ENCODE measurements around the gene JTB.

The JTB gene

GRCh38 chr1:153954826-153955225, 22.6 kb downstream of the JTB start:
- DNase-seq (ENCODE audit: low read depth in 2 of 2) = no peak

GRCh38 chr1:153953859-153954365, 23.6 kb downstream of the JTB start:
- DNase-seq (ENCODE audit: low read depth in 2 of 2) = no peak

DNA sequence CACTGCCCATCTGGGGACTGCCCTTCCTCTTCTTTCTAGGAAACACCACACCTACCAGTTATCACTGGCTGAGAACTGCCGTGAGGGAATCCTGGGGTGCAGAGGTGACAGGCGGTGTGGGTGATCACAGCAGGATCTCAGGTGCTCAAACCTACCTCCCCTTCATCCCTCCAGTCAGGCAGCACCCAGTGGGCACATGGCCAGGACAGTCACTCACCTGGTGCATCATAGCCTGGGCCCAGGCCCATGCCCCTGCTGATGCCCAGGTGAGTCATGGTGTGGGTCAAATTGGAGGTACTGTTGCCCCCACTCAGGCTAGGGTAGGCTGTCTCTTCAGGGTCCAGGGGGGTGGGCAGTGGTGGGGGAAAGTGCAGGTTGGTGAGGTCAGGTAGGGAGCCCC, 25.7 kb downstream of the JTB start:
- DNase-seq (ENCODE audit: low read depth in 2 of 2) = no peak

- DNase-seq (ENCODE audit: low read depth in 2 of 2) = no peak
Observed at GRCh38 chr1:153951183-153951582, 26.3 kb downstream of the JTB start.

- no peak for DNase-seq (ENCODE audit: low read depth in 2 of 2)
Observed at GRCh38 chr1:153946622-153947241, 30.7 kb downstream of the JTB start, which contains the start of gene DENND4B. DENND4B (minus strand) TSS chr1:153946718; CDS start chr1:153944374, 2,344 bp downstream.

- DNase-seq (ENCODE audit: low read depth in 2 of 2) = no peak
Observed at GRCh38 chr1:153945795-153946621, 31.5 kb downstream of the JTB start.

DNA sequence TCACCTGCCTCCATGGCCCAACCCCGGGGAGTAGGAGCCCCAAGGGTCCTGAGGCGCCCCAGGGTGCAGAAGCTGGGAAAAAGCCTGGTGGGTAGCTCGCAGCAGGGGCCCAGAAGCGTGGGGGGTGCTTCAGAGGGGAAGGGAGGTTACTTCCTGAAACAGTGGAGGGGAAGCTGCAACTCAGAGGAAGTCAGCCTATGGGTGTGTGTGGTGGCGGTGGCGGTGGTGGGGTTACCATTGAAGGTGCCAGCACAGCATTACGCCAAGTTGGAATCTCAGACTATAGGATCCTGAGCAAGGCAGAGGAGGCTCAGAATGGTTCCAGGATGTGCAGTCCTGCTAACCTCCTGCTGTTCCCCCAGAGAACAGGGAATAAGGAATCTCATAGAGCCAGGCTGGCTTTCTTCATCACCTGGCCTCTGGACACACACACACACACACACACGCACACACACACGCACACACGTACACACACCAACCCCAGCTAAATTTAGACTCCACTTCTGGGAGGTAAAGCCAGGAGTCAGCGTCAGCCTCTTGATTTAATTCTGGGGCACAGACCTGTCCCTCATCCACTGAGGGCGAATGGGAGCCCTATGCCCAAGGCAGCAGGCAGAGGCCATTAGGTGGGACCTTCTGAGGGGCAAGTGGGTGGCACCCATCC, 32.2 kb downstream of the JTB start:
- DNase-seq (ENCODE audit: low read depth in 2 of 2) = no peak

GRCh38 chr1:153944827-153945117, 32.7 kb downstream of the JTB start:
- no peak for DNase-seq (ENCODE audit: low read depth in 2 of 2)

- no peak for DNase-seq (ENCODE audit: low read depth in 2 of 2)
Observed at GRCh38 chr1:153944005-153944826, 33.3 kb downstream of the JTB start.

DNA sequence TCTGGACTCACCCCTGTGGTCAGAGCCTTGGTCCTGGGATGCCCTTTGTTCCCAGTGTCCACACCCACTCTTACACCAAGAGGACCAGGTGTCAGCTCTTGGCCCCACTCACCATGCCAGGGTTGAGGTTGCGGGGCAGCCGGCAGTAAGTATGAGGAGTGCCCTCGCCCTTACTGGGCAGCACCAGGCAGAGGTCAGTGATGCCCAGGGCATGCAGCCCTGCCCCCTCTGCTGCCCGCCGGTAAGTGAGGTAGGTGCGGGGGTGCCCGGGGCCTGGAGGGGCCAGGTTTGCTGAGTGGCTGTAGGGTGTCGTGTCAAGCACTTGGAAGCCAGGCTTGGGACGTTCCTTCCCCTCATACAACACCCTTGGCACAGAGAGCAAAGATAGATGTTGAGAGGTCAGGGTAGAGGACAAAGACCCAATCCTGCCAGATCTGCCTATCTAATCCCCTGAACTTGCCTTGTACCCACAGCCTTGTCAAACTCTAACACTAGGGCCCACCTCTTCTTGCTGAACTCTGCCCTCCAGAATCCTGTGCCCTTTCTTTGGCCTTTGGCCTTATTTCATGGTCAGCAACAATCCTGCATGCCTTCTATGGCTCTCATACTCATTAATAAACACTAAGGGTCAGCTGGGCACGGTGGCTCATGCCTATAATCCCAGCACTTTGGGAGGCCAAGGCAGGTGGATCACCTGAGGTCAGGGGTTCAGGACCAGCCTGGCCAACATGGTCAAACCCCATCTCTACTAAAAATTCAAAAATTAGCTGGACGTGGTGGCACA, 34.5 kb downstream of the JTB start:
- no peak for DNase-seq (ENCODE audit: low read depth in 2 of 2)

DNA sequence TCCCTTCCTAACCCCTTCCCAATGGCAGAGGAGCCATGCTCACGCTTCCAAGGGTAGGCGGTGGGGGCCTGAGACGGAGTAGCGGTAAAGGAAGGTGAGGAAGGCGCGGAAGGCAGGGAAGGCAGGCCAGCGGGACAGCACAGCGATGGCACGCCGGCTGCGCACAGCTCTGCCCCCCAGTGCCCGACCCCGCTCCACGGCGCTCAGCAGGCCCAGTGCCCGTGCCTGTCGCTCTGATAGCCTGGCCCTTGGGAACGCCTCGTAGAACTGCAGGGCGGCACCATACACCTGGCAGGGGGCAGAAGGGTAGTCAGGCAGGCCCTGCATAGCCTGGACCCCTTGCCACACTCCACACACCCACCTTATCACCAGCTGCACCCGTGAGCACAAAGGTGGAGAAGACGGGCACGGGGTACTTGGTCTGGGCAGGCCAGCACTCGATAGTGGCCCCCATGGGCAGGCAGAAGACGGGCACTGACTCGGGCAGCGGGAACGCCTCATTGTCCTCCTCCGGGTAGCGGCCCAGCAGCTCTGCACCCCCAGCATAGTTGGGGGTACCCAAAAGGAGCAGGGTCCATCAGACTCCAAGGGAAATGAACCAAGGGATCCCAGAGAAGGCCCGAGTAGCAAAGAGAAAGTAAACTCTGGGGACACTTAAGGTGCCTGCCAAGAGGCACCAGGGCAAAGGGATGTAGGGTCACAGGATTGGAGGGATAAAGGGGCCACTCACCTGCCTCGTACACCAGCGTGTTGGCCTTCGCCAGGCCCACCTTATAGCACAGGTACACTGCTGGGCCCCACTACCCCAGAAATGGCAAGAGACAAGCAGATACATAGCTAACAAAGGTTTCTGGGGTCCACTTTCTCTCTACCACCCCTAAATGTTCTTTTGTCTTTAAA, 35.4 kb downstream of the JTB start:
- DNase-seq (ENCODE audit: low read depth in 2 of 2) = no peak

- no peak for DNase-seq (ENCODE audit: low read depth in 2 of 2)
Observed at GRCh38 chr1:153940756-153941155, 36.7 kb downstream of the JTB start.

- no peak for DNase-seq (ENCODE audit: low read depth in 2 of 2)
Observed at GRCh38 chr1:153939476-153939875, 38.0 kb downstream of the JTB start.

DNA sequence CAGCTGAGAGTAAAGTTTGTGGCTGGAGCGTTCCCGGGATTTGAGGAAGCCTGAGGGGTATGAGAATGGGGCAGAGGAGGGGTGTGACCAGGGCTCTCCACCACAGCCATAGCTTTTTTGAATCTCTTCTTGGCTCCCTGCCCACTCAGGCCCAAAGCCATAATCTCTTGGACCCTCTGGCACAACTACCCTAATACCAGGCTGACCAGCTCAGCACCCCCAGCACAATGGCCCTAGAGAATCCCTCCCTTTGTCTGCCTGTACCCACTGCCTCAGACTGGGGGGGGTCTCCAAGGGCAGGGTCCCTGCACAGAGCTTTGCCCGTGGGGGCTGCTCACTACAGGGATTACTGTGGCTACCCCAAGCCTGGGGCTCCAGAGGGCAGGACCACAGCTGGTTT, 38.5 kb downstream of the JTB start:
- no peak for DNase-seq (ENCODE audit: low read depth in 2 of 2)

DNA sequence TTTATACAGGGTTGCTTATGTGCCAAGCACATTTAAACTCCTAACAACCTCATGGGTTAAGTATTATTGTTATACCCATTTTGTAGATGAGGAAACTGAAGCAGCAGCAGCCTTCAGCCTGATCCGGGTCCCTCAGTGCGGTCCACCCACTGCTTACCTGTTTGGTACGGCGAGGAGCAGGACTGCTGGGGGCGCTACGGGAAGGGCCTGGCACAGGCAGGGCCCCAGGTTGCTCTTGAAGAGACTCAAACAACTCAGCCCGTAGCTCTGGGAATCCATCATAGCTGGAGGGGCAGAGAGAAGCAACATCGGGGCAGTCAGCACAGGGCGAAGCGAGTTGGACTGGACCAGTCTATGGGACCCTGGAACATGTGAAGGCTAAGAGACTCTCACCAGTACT, 40.1 kb downstream of the JTB start:
- no peak for DNase-seq (ENCODE audit: low read depth in 2 of 2)

DNA sequence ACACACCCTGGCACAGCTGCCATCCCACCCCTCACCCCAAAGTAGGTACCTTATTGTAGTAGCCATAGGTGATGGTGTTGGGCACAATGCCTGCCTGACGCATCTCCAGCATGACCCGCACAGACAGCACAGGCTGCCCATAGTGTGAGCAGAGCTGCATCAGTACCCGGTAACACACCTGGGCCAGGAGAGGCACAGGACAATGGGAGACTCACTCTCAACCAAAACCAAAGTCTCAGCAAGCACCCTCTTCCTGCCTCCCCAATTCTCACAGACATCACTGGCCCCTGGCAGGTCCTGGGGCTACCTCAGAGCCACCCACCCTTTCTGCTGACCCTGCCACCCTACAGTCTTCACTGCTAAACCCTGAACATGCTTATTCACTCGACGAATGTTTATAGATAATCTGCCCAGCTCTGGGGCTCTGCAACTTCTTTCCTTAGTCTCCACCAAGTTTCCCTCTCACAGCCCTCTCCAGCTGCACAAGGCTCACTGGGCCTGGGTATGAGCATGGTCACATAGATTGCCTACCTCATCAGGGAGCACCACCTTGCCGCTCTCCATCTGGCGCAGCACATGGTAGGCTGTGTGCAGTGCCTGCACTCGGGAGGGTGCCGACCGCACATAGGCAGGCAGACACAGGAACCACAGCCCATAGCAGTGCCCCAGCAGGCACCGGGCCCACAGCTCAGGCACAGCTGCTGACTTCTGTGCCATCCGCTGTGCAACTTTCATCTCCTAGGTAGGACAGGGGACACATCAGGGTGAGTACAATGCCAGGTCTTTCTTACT, 41.3 kb downstream of the JTB start:
- DNase-seq (ENCODE audit: low read depth in 2 of 2) = no peak

- DNase-seq (ENCODE audit: low read depth in 2 of 2) = no peak
Observed at GRCh38 chr1:153934746-153935145, 42.7 kb downstream of the JTB start.

GRCh38 chr1:153933955-153934354, 43.5 kb downstream of the JTB start:
- no peak for DNase-seq (ENCODE audit: low read depth in 2 of 2)

DNA sequence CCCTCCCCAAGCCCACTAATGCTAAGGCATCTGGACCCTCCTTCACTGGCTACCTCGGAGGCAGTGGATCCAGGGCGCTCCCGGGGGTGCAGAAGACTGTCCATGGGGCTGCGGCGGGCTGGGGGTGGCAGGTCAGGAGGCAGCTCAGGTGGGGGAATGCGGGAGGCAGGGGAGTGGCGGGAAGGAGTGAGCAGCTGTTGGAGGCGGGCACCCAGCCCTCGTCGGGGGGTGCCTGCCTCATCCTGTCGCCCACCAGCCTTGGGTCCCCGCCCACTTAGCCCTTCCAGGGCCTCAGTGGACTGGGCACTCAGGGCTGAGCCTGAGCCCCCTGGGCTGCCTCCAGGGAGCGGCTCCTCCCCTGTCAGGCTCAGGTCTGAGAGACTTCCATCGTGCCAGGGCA, 44.0 kb downstream of the JTB start:
- DNase-seq (ENCODE audit: low read depth in 2 of 2) = no peak
